SK-N-SH treated with all-trans-retinoic acid at 6 μM for 48 hours (cell line): Measurements from ENCODE around the gene UBE2D4.

Experiments
- TOX ChIP-seq: fragments of 250-450 bp; sonication (Bioruptor Pico); IDR thresholded peaks from 2 replicates; pipeline ENCODE4 v1.8.0; 2021; ENCODE audit warnings: mild to moderate bottlenecking, moderate library complexity, borderline replicate concordance
- ZFP30 ChIP-seq: fragments of 450-650 bp; formaldehyde crosslinking; IDR thresholded peaks from 2 replicates; pipeline ENCODE4 v1.5.0; 2022; ENCODE audit warnings: mild to moderate bottlenecking, moderate library complexity
- TF ChIP-seq, protein P1 (sequence below): fragments of 250-450 bp; sonication (Bioruptor Pico); IDR thresholded peaks from 2 replicates; pipeline ENCODE4 v1.8.0; 2020; ENCODE audit warnings: mild to moderate bottlenecking, moderate library complexity, borderline replicate concordance

DNA sequence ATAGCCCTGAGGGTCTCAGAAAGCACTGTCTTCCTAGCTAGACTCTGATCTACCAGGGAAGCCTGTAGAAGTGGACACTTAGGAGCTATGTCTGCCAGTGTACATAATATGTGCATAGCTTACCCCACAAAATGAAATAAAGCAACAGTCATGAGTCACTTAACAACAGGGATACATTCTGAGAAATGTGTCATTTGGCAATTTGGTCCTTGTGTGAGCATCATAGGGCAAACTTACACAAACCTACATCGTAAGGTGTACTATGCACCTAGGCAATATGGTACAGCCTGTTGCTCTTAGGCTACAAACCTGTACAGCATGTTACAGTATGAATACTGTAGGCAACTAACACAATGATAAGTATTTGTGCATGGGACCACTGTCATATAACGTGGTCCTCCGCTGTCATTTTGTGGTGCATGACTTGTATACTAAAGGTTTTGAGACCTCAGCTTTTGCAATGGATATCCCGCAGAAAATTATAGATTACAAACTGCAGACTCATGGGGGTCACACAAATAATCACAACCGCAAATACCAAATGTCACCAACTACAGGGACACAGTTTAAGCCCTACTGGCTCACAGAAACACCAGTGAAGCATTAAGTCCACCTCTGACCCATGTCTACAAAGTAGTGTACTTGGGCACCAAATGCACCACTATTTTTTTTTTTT is 21.6 kb upstream of the UBE2D4 start:
- no peak for TF ChIP-seq ZFP30 (CRISPR knock-in tag)
- TF ChIP-seq, protein P1, sequence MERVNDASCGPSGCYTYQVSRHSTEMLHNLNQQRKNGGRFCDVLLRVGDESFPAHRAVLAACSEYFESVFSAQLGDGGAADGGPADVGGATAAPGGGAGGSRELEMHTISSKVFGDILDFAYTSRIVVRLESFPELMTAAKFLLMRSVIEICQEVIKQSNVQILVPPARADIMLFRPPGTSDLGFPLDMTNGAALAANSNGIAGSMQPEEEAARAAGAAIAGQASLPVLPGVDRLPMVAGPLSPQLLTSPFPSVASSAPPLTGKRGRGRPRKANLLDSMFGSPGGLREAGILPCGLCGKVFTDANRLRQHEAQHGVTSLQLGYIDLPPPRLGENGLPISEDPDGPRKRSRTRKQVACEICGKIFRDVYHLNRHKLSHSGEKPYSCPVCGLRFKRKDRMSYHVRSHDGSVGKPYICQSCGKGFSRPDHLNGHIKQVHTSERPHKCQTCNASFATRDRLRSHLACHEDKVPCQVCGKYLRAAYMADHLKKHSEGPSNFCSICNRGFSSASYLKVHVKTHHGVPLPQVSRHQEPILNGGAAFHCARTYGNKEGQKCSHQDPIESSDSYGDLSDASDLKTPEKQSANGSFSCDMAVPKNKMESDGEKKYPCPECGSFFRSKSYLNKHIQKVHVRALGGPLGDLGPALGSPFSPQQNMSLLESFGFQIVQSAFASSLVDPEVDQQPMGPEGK = no peak
- no peak for TF ChIP-seq TOX (CRISPR knock-in tag)
